GM18909 (cell line): ENCODE results near the gene KAT6B.
"Not testable (repeated sequence)": the region's sequence is repeated elsewhere in the genome, so short reads cannot be mapped to it uniquely, and the experiment has no call there.

Source experiments
- ATAC-seq: cut with Tn5 transposase; IDR thresholded peaks from one replicate; pipeline ENCODE4 v1.9.1; 2021; ENCODE audit warnings: mild to moderate bottlenecking; ENCODE audit not compliant: unreplicated experiment, poor library complexity

Gene KAT6B

DNA sequence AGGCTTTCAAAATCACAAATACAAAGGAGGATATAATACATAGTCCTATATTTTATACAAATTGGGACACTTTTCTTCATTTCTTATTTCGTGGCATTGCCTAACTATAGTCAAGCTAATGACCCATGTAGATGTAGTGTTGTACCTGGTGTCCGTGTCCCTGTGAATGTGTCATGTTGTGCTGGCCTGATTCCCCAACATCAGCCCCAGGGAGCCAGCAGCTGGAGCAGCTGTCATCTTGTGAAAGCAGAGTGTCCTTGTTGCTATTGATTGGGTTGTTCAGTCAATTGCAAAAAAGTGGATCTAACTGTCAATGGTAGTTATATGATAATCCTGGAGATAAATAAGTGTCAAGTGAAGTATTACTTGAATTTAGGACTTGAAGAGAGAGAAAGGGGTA, 86.3 kb downstream of the KAT6B start:
- ATAC-seq = no peak

GRCh38 chr10:74913377-74913979, 87.1 kb downstream of the KAT6B start:
- ATAC-seq = no peak

DNA sequence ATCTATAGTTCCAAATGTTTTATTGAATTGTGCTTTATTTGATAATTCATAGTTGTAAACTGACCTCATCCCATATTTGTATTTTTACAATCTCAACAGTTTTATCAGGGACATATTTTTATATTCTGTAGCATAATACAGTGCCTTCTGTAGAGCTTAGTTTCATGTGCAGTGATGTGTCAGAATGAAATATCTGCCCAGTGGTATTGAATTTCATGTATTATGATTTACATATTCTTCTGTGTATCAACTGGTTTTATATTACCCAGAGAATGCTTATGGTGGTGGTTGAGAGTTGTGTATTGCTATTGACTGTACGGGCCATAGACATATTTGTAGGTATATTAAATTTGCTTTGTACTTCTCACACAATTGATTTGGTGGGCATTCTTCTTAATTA, 89.9 kb downstream of the KAT6B start:
- no peak for ATAC-seq

DNA sequence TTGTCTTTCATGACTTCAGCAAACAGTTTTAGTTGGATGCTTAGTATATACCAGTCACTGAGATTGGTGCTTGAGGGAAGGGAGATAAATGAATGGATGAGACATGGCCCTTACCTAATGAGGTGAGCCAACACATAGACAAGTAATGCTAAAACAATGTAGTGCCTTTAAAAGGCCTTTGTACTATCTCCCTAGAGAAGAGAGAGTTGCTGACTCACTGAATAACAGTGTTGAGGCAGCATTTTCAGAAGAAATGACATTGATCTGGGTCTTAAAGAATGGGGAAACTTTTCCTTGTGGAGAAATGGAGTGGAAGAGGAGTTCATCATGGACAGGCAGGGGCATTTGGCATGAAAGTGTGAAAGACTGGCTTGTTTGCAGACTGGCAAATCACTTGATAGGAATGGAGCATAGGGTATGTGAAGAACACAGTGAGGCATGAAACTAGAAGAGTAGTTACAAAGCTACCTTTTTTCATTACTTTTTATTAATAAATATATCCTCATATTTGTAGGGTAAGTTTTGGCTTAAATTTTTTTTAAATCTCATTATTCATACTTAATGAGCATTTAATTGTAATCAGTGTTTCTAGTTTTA, 91.2 kb downstream of the KAT6B start:
- no peak for ATAC-seq

- no peak for ATAC-seq
Observed at GRCh38 chr10:74919671-74920070, 93.3 kb downstream of the KAT6B start.

GRCh38 chr10:74921070-74921469, 94.7 kb downstream of the KAT6B start:
- ATAC-seq = not testable (repeated sequence)

- ATAC-seq = no peak
Observed at GRCh38 chr10:74921744-74922143, 95.3 kb downstream of the KAT6B start.

DNA sequence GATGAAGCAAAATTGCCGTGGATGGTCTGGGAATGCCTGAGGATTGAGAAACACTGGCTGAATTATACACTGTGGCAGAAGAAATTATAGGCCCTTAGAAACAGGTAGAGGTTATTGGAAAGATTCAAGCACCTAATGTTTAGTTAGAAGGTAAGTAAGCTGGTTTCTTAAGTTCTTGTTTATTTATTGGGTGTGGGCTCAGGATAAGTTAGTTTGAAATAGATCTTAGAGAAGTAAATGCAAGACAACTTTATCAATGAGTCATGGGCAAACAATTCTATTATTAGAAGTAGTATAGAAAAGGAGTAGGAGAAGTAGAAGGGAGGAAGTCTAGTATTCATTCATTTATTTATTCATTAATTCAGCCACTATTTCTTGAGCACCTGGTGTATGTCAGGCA, 96.5 kb downstream of the KAT6B start:
- ATAC-seq = no peak

- no peak for ATAC-seq
Observed at GRCh38 chr10:74923556-74923955, 97.2 kb downstream of the KAT6B start.

DNA sequence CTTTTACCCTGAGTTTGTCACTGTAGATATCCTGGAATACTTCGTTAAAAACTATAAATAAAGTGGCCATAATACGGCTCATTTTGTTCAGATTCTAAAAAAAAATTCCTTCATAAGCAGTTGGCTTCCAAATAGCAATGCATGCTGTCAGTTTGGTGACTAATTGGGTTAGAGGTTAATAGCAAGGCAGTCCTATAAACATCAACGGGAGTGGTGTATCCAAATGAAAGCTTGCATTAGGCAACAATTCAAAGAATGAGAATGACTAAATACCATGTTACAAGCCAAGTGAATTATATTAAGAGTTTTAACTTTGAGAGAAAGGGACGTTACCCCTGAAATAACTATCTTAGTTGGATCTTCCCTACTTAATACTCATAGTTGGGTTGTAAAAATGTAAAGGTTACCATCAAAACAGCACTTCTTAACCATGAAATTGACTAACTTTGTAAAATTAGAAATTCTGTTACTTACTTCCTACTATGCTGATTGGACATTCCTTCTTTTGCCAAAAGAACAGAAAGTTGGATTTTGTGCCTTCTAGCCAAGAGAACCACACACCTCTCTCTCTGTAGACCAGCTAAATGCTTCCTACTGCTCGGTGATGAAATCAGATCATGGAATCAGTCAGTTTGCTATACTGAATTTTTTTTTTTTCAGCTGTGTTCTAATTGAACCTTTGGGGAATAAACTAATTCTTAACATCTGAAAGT, 98.0 kb downstream of the KAT6B start:
- ATAC-seq = no peak

- no peak for ATAC-seq
Observed at GRCh38 chr10:74925291-74925690, 98.9 kb downstream of the KAT6B start.

DNA sequence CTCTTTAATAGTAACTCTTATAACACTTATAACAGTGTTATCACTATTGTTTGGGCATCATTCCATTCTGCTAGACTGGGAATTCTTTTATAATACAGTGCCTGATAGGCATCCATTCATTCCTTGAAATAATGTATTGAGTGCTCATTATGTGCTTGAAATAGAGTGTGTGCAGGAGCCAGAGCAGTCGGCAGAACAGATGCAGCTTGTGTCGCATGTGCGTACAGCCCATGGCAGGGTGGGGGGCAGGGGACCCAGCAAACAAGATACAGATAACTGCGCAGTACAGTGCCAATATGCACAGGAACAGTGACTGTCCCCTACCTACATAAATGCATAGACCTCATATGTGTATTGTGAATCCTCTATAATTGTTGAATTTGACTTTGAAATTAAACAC, 99.3 kb downstream of the KAT6B start:
- no peak for ATAC-seq

GRCh38 chr10:74926791-74927585, 100.6 kb downstream of the KAT6B start:
- no peak for ATAC-seq

DNA sequence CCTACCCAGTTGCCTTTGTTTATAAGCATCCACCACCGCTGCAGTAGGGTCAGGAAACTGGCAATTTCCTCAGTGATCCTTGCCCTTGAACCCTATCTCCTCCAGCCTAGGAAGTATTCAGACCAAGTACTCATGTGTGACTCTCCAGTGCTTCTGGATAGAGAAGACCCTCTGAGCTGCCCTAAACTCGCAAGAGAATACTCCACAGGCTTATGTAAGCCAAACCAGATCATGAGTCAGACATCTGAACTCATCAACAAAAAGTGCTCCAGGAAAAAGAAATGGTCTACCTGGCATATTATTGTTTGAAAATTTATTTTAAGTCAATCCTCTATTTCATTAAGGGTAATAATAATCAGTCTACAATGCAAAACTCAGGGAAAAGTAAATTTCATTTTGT, 101.3 kb downstream of the KAT6B start:
- ATAC-seq = no peak

GRCh38 chr10:74928742-74929191, 102.4 kb downstream of the KAT6B start:
- no peak for ATAC-seq

DNA sequence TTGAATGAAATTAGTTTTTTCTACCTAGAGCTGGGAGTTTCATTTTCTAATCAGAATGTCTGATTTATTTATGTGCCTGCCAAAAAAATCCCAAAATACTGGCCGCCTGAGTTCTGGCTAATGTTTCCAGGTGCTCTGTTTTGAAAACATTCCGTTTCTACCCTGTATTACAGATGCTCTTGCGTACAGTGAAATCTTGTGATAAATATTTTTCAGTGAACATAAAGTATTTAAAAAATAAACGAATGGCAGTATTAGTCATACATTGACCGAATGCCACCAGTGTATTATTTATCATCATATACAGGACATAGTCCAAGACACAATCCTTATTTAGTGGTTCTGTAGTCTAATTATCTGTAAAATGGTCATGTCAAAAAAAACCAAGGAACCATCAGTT, 102.8 kb downstream of the KAT6B start:
- no peak for ATAC-seq

DNA sequence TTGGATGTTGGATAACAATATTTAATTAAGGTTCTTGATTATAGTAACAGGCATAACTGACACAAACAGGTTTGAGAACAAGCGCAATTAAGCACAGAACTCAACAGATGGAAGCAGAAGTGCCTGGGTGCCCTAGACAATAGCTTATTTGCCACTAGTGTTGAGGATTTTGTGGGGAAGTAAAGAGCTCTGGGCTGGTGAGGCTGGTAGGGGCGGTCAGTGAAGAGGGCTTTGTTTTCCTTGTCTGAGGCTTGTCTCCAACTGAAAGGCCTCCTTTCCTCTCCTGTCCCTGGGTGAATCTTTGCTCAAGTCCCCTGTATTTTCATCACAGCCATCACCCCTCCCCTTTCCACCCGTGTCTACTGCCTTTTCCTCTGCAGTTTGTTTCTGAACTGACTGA, 104.6 kb downstream of the KAT6B start:
- no peak for ATAC-seq

DNA sequence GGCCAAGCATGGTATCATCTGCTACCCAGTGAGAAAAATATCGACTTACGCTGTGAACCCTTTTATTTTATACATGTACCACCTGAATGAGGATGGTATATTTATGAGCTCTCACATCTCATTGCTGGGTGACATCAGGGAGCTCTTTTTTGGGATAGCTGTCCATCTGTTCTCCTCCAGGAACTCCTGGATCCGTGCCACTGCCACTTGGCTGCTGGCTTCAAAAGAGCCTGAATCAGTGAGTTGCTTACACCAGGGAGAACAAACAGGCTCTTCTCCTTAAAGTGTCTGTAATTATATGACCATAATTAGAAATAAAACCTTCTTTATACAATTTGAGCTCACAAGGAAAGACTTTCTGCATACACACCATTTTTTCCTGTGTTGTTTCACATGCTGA, 106.2 kb downstream of the KAT6B start:
- no peak for ATAC-seq

GRCh38 chr10:74934100-74934812, 107.9 kb downstream of the KAT6B start:
- no peak for ATAC-seq

- ATAC-seq = no peak
Observed at GRCh38 chr10:74936577-74937265, 110.3 kb downstream of the KAT6B start.
